Measurements from ENCODE around the gene EGFR.

The EGFR gene

DNA sequence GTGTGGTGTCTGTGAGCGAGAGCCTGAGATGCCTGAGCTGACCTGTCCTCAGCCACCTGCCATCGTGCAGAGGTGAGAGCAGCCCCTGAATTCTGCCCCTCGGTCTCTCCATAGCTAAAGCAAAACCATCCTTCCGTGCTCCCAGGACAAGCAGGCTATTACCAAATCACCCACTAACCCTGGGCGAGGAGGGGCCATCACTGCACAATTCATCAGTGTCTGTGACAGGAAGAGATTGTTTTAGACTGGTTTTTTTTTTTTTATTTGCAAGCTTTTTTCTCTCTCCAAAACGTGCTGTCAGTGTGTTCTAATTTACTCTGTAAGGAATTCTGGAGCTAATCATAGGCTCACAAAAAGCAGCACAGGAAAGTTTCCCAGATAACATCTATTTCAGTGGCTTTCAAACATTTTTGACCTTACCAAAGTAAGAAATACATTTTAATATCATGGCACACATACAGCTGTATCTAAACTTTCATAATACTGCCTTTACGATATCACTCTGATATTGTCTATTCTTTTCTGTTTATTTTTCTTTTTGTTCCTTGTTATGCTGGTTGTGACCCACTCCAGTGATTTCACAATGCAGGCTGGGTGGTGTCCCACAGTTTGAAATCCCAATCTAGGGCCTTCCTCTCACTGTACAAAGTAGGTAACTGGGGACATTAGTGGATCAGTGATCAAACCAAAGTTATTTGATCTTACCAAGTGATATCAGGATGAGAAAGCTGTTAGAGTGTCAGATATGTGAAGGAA lies 62.8 kb downstream of the EGFR start:
- TF ChIP-seq, protein P1, sequence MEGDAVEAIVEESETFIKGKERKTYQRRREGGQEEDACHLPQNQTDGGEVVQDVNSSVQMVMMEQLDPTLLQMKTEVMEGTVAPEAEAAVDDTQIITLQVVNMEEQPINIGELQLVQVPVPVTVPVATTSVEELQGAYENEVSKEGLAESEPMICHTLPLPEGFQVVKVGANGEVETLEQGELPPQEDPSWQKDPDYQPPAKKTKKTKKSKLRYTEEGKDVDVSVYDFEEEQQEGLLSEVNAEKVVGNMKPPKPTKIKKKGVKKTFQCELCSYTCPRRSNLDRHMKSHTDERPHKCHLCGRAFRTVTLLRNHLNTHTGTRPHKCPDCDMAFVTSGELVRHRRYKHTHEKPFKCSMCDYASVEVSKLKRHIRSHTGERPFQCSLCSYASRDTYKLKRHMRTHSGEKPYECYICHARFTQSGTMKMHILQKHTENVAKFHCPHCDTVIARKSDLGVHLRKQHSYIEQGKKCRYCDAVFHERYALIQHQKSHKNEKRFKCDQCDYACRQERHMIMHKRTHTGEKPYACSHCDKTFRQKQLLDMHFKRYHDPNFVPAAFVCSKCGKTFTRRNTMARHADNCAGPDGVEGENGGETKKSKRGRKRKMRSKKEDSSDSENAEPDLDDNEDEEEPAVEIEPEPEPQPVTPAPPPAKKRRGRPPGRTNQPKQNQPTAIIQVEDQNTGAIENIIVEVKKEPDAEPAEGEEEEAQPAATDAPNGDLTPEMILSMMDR (IDR thresholded peaks at IDR 0.05), result no peak

DNA sequence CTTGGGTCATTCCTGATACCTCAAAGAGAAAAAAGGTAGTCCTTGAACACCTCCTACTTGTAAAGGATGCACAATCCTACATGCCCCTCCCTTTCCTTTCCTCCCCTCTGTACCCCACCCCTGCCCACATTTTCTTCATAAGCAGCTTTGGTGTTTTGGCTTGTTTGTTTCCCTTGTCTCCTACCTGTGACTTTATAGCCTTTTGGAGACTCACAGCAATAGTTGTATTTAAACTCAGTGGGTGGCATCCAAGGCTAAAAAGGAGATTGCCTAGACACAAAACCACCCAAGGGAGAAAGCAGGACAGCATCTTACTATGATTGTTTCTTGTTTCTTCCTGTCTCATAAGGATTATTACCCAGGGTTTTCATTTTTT lies 63.4 kb downstream of the EGFR start:
- TF ChIP-seq, protein P1 (IDR thresholded peaks at IDR 0.05), result no peak

DNA sequence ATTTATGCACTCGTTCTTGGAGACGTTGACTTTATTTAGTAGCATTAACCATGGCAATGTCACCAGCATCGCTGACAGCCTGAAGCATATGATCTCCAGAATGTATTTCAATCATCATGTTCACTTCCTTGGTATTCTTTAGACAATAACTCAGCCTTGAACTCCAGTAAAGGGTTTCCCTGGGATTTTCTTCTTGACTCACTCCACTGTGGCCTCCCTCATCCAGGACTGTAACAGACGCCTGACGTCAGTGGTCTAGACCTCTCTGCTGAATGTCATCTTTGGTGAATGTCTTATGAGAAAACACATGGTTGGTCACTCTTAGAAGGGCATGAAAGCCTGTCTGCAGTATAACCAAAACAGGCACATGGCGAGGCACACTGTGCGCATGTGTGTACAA lies 64.4 kb downstream of the EGFR start:
- TF ChIP-seq, protein P1 (IDR thresholded peaks at IDR 0.05), result no peak

DNA sequence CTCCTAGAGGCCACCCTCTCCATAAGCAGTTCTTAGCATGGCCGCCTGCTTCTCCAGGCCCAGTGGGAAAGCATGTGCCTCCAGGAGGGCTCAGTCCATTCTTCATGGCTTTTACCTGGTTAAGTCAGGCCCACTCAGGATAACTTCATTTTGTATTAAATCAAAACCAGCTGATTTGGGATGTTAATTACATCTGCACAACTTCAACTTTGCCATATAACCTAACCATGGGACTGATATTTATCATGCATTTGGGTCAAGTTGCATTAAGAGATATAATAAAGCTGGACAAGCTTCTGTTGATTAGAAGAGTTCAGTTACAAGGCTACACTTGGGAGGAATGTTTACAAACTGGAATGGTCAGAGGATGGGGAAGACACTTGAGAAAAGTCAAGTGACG lies 65.5 kb downstream of the EGFR start:
- TF ChIP-seq, protein P1 (IDR thresholded peaks at IDR 0.05), result no peak

DNA sequence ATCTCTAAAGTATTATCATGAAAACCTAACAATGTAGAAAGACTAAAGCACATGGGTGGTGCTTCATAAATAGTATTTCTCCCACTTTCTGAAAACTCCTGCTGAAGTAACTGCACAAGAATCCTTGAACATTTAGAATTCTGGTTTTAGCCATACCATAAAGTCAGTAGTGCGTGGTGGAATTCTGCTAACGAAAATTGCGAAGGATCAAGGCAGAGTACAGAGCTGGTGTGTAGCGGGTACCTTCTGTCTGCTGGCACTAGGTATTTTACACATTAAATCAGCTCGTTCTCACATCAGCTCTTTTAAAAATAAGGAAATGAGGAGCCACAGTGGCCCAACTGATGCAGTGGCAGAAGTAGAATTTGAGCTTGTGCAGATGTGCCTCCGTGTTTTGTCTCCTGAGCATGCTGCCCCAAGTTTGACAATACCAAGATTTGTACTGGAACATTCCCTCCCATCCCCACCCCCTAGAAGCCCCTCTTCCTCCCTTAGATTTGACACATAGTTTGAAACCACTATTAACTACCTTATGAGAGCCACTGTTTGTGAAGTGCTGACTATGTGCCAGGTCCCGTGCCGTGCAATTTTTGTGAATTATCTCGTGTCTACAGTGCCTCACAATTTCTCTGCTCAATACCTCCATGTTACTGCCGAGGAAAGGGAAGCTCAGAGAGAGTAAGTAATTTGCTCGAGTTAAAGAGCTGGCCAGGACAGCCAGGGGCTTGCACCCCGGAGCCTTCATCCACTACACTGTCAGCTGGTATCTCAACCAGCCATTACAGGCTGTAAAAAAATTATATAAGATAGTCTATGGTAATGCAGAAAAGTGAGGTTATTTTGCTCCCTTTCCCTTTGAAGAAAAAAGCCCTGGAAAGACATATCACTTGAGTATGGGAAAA lies 66.9 kb downstream of the EGFR start:
- TF ChIP-seq, protein P1 (IDR thresholded peaks at IDR 0.05), result no peak

DNA sequence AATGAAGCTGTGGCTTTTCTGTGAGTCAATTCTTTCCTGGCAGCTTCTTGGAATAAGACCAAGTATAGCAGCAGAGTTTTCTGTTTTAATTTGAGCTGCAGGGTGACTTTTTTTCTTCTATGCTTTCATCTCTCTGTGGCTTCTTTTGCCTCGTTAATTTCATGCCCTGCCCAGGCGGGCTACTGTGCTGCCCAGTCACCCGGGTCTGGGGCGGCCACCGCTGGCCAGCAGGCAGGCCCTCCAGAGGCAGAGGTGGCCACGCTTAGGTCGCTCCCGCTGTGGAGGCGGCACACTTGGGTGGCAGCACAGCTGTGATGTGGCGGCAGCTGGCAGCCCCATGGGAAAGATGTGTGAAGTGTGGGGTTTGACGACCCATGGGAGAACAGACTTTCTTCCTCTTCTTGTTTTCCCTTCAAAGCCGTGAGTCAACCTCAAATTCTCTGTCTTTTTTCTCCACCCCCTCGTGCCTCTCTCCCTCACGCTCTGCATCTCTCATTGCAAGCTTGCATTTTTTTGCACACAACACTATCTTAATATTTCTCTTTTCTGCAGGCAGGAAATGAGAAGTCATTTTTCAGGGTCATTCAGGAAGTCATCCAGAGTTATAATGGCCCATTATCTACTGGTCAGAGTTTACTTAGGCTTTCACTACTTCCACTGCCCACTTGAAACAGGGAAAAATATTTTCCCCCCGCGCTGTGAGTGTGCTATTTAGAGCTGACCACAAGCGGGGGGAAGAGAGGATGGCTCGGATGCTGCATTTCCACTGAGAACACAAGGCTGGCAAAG lies 67.8 kb downstream of the EGFR start:
- TF ChIP-seq, protein P1 (IDR thresholded peaks at IDR 0.05), result no peak

DNA sequence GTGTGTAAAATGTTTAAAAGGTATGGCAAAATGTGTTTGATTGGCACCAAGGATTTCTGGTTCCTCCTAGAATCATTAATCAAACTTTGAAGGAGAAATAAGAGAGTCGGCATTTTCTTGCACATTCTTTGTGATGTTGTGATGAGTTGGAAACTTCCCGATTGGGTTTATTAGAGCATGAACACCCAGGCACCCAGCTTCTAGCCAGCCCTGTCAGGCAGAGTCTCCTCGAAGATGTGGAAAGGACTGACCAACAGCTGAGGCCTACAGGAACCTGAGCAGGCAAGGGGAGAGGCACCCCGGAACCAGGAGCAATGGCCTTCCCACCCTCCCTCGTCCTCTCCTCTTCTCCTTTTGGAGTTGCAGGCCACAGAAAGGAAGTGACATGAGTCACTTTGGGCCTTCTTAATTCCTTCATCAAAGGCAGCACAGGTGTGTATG lies 68.7 kb downstream of the EGFR start:
- TF ChIP-seq, protein P1 (IDR thresholded peaks at IDR 0.05), result no peak
